Neural progenitor cell (in vitro differentiated cells): ENCODE data around the gene FSTL4.

Experiments used
- EZH2 ChIP-seq: fragments of 200-600 bp; sonication (generic); IDR thresholded peaks from 2 replicates; pipeline ENCODE4 v1.6.1; 2017; ENCODE audit warnings: antibody characterized with exemption, mild to moderate bottlenecking, moderate library complexity
- EZH2phosphoT487 ChIP-seq: fragments of 200-600 bp; sonication (generic); IDR thresholded peaks from 2 replicates; pipeline ENCODE4 v1.6.1; 2017; ENCODE audit warnings: antibody characterized with exemption
- TF ChIP-seq, protein P1 (sequence below): fragments of 200-600 bp; sonication (generic); IDR thresholded peaks from 2 replicates; pipeline ENCODE4 v1.5.1; 2017; ENCODE audit warnings: antibody characterized with exemption, mild to moderate bottlenecking

DNA sequence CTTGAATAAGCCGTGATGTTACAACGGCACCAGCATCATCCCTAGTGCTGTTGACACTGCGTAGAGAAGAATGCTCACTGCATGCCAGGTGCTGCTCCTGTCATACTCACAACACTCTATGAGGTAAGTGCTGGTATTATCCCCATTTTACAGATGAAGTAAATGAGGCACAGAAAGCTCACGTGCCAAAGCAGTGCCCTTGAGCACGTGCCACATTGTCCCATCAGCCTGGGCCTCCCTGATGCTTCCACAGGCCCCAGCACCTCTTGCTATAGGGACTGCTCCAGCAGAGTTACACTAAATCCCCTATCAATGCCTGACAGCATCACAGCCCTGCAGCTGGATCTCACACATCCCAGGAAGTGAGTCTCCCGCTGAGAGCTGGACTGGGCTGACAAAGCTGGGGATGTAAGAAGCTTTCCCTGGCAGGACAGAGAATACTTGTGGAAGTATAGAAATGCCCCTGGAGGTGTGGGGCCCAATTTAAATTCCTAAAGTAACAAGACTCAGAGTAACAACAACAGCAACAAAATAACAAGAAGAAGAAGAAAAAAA lies 216.1 kb downstream of the FSTL4 start:
- TF ChIP-seq EZH2, result no peak
- TF ChIP-seq, protein P1, sequence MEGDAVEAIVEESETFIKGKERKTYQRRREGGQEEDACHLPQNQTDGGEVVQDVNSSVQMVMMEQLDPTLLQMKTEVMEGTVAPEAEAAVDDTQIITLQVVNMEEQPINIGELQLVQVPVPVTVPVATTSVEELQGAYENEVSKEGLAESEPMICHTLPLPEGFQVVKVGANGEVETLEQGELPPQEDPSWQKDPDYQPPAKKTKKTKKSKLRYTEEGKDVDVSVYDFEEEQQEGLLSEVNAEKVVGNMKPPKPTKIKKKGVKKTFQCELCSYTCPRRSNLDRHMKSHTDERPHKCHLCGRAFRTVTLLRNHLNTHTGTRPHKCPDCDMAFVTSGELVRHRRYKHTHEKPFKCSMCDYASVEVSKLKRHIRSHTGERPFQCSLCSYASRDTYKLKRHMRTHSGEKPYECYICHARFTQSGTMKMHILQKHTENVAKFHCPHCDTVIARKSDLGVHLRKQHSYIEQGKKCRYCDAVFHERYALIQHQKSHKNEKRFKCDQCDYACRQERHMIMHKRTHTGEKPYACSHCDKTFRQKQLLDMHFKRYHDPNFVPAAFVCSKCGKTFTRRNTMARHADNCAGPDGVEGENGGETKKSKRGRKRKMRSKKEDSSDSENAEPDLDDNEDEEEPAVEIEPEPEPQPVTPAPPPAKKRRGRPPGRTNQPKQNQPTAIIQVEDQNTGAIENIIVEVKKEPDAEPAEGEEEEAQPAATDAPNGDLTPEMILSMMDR, result no peak
- no peak for TF ChIP-seq EZH2phosphoT487
